Mesenchymal stem cell (in vitro differentiated cells and primary cell): ENCODE measurements around the gene NDUFA8.

ENCODE experiments used
- DNase-seq: peaks from one replicate; pipeline ENCODE4 v3.0.0-alpha.2; 2013
- H2AFZ ChIP-seq: one replicate; pipeline ENCODE4 v1.6.1; 2013; ENCODE audit warnings: low read depth, mild to moderate bottlenecking, control low read depth, inconsistent platforms, low read length, moderate library complexity
- H2AK5ac ChIP-seq: 2 replicates; pipeline ENCODE4 v1.6.1; 2013; ENCODE audit warnings: low read length, moderate library complexity, mild to moderate bottlenecking, inconsistent platforms; ENCODE audit not compliant: severe bottlenecking
- H2BK120ac ChIP-seq: one replicate; pipeline ENCODE4 v1.6.1; 2013; ENCODE audit warnings: low read depth, mild to moderate bottlenecking, inconsistent platforms, low read length, moderate library complexity
- H2BK12ac ChIP-seq, 2 experiments: one replicate each; pipeline ENCODE4 v1.6.1; 2013; ENCODE audit warnings: inconsistent platforms in 2 of 2, low read length in 2 of 2, mild to moderate bottlenecking in 2 of 2, moderate library complexity in 2 of 2, control low read depth in 1 of 2
- H2BK15ac ChIP-seq: one replicate; pipeline ENCODE4 v1.6.1; 2013; ENCODE audit warnings: mild to moderate bottlenecking, low read depth, inconsistent platforms; ENCODE audit not compliant: poor library complexity, severe bottlenecking
- H2BK5ac ChIP-seq: 2 replicates; pipeline ENCODE4 v1.6.1; 2013; ENCODE audit warnings: low read depth, mild to moderate bottlenecking, low read length, control low read depth, inconsistent platforms; ENCODE audit not compliant: poor library complexity, severe bottlenecking
- H3K14ac ChIP-seq, 2 experiments: one replicate each; pipeline ENCODE4 v1.6.1; 2013; ENCODE audit warnings: inconsistent platforms in 2 of 2, low read length in 2 of 2, control low read depth in 1 of 2, mild to moderate bottlenecking in 1 of 2, moderate library complexity in 1 of 2
- H3K18ac ChIP-seq, 2 experiments: one replicate each; pipeline ENCODE4 v1.6.1; 2013; ENCODE audit warnings: inconsistent platforms in 2 of 2, low read length in 2 of 2, control low read depth in 1 of 2, low read depth in 1 of 2, mild to moderate bottlenecking in 1 of 2
- H3K23ac ChIP-seq, 2 experiments: one replicate each; pipeline ENCODE4 v1.6.1; 2013; ENCODE audit warnings: inconsistent platforms in 2 of 2, low read length in 2 of 2, mild to moderate bottlenecking in 2 of 2, moderate library complexity in 2 of 2, control low read depth in 1 of 2
- H3K27ac ChIP-seq: 2 replicates; pipeline ENCODE4 v1.5.1; 2013; ENCODE audit warnings: mild to moderate bottlenecking, moderate library complexity, low read length, control low read depth, inconsistent platforms; ENCODE audit not compliant: poor library complexity, severe bottlenecking
- H3K27me3 ChIP-seq, 2 experiments: 2 replicates each; pipeline versions ENCODE4 v1.6.1 to v1.7.0; 2013; ENCODE audit warnings: low read length in 2 of 2, mild to moderate bottlenecking in 2 of 2, moderate library complexity in 2 of 2, control low read depth in 1 of 2, inconsistent platforms in 1 of 2; ENCODE audit not compliant: control insufficient read depth in 1 of 2, insufficient read depth in 1 of 2
- H3K36me3 ChIP-seq, 2 experiments: 2 replicates each; pipeline versions ENCODE4 v1.6.1 to v1.7.0; 2013; ENCODE audit warnings: low read length in 2 of 2, control low read depth in 1 of 2, inconsistent platforms in 1 of 2, low read depth in 1 of 2, mild to moderate bottlenecking in 1 of 2; ENCODE audit not compliant: insufficient read depth in 2 of 2, control insufficient read depth in 1 of 2
- H3K4ac ChIP-seq, 2 experiments: one replicate each; pipeline ENCODE4 v1.6.1; 2013; ENCODE audit warnings: inconsistent platforms in 2 of 2, low read length in 2 of 2, mild to moderate bottlenecking in 2 of 2, moderate library complexity in 2 of 2, control low read depth in 1 of 2, low read depth in 1 of 2
- H3K4me1 ChIP-seq: 2 replicates; pipeline ENCODE4 v1.6.1; 2013; ENCODE audit warnings: low read depth, low read length, control low read depth; ENCODE audit not compliant: control insufficient read depth, insufficient read depth
- H3K4me2 ChIP-seq: 2 replicates; pipeline ENCODE4 v1.6.1; 2013; ENCODE audit warnings: low read length, mild to moderate bottlenecking, inconsistent platforms; ENCODE audit not compliant: poor library complexity, severe bottlenecking
- H3K4me3 ChIP-seq, 2 experiments: 2 replicates each; pipeline versions ENCODE4 v1.5.1 to v1.7.0; 2013; ENCODE audit warnings: low read length in 2 of 2, mild to moderate bottlenecking in 2 of 2, control low read depth in 1 of 2, low read depth in 1 of 2; ENCODE audit not compliant: insufficient read depth in 1 of 2
- H3K79me1 ChIP-seq: replicated peaks from 2 replicates; pipeline ENCODE4 v1.6.1; 2013; ENCODE audit warnings: mild to moderate bottlenecking, control low read depth, low read length, inconsistent platforms; ENCODE audit not compliant: poor library complexity, severe bottlenecking
- H3K9ac ChIP-seq: 2 replicates; pipeline ENCODE4 v1.7.0; 2013; ENCODE audit warnings: mild to moderate bottlenecking, low read length, moderate library complexity
- H3K9me3 ChIP-seq: 2 replicates; pipeline ENCODE4 v1.7.0; 2013; ENCODE audit warnings: mild to moderate bottlenecking, low read length; ENCODE audit not compliant: control insufficient read depth
- H4K8ac ChIP-seq: one replicate; pipeline ENCODE4 v1.6.1; 2013; ENCODE audit warnings: inconsistent platforms, mild to moderate bottlenecking, low read length, moderate library complexity
- H4K91ac ChIP-seq: one replicate; pipeline ENCODE4 v1.6.1; 2013; ENCODE audit warnings: mild to moderate bottlenecking, low read length, inconsistent platforms
- WGBS: methylation state at CpG from one replicate; pipeline ENCODE4 v1.1.7; 2013; ENCODE audit warnings: mixed read lengths; 5-methylcytosine and 5-hydroxymethylcytosine counted together

The NDUFA8 gene

DNA sequence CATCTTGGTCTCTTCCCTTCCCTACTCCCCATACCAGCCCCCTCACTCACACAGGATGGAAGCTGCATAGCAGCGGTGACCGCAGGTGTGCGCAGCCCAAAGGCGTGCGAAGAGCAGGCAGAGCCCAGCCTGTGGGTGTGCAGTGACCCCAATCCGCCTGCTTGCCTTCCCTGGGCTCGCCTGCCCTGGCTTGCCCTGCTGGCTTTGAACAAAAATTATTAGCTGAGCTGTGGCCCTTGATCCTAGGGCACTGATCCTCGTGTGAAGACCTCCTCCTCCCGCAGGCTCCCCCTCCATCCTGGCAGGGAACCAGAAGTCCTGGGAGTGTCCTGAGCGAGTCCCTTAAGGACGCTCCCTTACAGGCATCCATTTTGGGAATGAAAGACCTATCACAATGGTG is 32.0 kb upstream of the NDUFA8 start:
- Histone ChIP-seq H3K27me3 (peaks cover 8 to 25% of the 10 kb centered on the region in 2 experiments), H4K8ac (no peak overlapping the region), H3K4ac (no peak overlapping the region), H2BK5ac (no peak overlapping the region), H3K9ac (no peak overlapping the region), H3K36me3 (no peaks in the 10 kb centered on the region), H3K9me3 (no peaks in the 10 kb centered on the region), H2BK120ac (no peak overlapping the region), H3K79me1 (no peaks in the 10 kb centered on the region), H2BK15ac (no peak overlapping the region), H2AK5ac (no peak overlapping the region), H3K4me2 (no peak overlapping the region), H3K4me3 (no peak overlapping the region), H2BK12ac (no peak overlapping the region), H3K27ac (no peak overlapping the region), H3K23ac (no peak overlapping the region), H4K91ac (no peak overlapping the region), H2AFZ (no peak overlapping the region), H3K18ac (no peak overlapping the region), H3K4me1 (no peaks in the 10 kb centered on the region), H3K14ac (no peak overlapping the region)
- DNase-seq, result no peak
- 75% methylated on average over 11 of the region's 11 CpGs for WGBS

DNA sequence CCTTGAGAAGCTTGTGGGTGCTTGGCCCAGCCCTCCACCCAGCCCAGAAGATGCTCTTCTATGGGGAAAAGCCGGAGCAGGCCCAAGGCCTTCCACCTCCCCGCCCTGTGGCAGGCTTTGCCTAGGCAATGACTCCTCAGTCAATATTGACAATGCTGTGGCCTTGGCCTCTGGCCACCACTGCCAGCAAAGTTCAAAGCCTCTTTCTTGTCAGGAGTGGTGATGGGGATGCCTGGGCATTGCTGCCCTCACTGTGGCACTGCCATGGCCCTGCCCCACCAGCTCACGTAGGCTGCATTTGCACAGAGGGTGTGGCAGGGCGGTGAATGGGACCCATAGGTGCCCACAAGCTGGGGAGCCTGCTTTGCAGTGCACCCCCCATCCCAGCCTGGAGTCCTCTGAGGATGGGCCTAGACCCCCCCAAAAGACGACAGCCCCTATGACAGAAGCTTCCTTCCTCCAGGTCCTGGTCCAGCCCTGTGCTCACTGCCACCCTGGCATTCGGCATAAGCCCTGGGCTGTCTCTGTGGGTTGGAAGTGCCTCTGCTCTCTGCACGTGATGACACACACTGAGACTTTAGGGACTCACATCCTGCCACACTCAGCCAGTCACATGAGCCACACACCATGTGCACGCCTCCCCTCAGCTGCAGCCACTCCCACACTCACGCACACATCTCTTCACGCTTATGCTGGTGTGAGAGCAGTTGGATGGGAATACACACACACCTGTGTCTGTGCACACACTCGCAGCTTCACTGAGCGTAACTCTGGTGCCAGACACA is 31.2 kb upstream of the NDUFA8 start:
- H3K79me1 ChIP-seq, result no peaks in the 10 kb centered on the region
- no peak for DNase-seq
- H3K9ac ChIP-seq, result no peak overlapping the region
- 80% methylated on average over 12 of the region's 12 CpGs for WGBS
- H3K18ac ChIP-seq, result no peak overlapping the region
- no peak overlapping the region for H3K23ac ChIP-seq
- H3K4me1 ChIP-seq, result no peaks in the 10 kb centered on the region
- no peak overlapping the region for H2BK15ac ChIP-seq
- no peak overlapping the region for H3K27ac ChIP-seq
- H2AFZ ChIP-seq, result no peak overlapping the region
- no peak overlapping the region for H4K91ac ChIP-seq
- H3K36me3 ChIP-seq, result no peaks in the 10 kb centered on the region
- H2BK12ac ChIP-seq, result no peak overlapping the region
- H2AK5ac ChIP-seq, result no peak overlapping the region
- no peak overlapping the region for H3K4me3 ChIP-seq
- no peak overlapping the region for H2BK5ac ChIP-seq
- no peak overlapping the region for H2BK120ac ChIP-seq
- peak overlapping the region in 1 of 2 experiments; percentile 23 for H3K14ac ChIP-seq
- no peak overlapping the region for H3K4ac ChIP-seq
- no peak overlapping the region for H4K8ac ChIP-seq
- H3K27me3 ChIP-seq, result peaks cover 14 to 25% of the 10 kb centered on the region in 2 experiments
- H3K9me3 ChIP-seq, result no peaks in the 10 kb centered on the region
- no peak overlapping the region for H3K4me2 ChIP-seq

DNA sequence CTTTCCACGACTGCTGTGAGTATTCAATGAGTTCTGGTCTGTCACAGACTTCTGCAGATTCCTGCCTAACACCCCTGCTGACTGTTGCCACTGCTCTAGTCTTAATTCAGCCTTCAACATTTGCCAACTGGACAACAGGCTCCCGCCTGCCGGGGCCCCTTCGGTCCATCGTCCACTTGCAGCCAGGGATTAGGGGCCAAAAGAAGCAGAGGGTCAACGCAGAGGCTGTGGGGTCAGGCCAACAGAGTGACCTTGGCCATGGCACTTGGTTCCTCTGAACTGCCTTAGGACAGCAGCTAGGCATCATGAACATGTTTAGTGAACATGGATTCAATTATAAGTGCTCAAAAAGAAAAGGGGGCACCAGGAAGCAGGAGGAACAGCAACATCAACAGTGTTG is 28.8 kb upstream of the NDUFA8 start:
- no peak overlapping the region for H4K91ac ChIP-seq
- DNase-seq, result no peak
- H2BK15ac ChIP-seq, result no peak overlapping the region
- H2AFZ ChIP-seq, result no peak overlapping the region
- no peaks in the 10 kb centered on the region for H3K4me1 ChIP-seq
- no peak overlapping the region for H3K27ac ChIP-seq
- H3K14ac ChIP-seq, result no peak overlapping the region
- WGBS, result 82% methylated on average over 6 of the region's 6 CpGs
- H2BK120ac ChIP-seq, result no peak overlapping the region
- H3K36me3 ChIP-seq, result no peaks in the 10 kb centered on the region
- H2BK12ac ChIP-seq, result no peak overlapping the region
- H3K4me2 ChIP-seq, result no peak overlapping the region
- H3K79me1 ChIP-seq, result no peaks in the 10 kb centered on the region
- no peak overlapping the region for H3K23ac ChIP-seq
- H3K4ac ChIP-seq, result no peak overlapping the region
- no peak overlapping the region for H3K18ac ChIP-seq
- no peak overlapping the region for H3K4me3 ChIP-seq
- H3K9me3 ChIP-seq, result no peaks in the 10 kb centered on the region
- peaks cover 20 to 22% of the 10 kb centered on the region in 2 experiments for H3K27me3 ChIP-seq
- H3K9ac ChIP-seq, result no peak overlapping the region
- peak overlapping the region; percentile 22 for H4K8ac ChIP-seq
- H2AK5ac ChIP-seq, result no peak overlapping the region
- H2BK5ac ChIP-seq, result no peak overlapping the region

DNA sequence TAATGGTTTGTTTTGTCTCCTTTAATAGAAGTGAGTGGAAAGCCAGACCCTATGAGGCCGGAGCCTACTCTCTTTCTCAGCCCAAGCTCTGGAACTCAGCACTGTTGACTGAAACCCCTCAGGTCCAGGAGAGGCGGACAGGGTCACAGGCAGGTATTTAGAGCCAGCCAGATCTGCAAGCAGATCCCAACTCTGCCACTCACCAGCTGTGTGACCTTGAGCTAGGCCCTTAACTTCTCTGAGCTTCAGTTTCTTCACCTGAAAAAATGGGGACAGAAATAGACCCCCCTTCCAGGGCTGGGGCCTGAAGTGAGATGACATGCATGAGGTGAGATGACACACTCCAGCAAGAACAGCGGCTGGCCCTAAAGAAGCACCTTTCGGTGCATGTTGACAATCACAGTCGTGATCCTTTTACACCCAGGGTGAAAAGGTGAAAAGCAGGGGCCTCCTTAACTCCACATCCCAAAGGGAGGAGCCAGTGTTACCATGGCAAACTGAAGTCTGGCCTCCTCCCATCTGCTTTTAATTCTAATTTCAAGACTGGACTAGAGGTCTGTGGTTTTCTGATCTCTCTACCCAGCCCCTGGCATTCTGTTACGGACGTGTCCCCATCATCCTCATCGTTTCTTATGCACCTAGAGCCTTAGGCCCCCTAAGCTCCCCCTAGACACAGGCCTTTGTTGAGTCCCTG is 27.3 kb upstream of the NDUFA8 start:
- no peak overlapping the region for H4K91ac ChIP-seq
- H3K9ac ChIP-seq, result no peak overlapping the region
- H3K27me3 ChIP-seq, result peaks cover 28 to 33% of the 10 kb centered on the region in 2 experiments
- H3K27ac ChIP-seq, result no peak overlapping the region
- WGBS, result 80% methylated on average over 8 of the region's 8 CpGs
- H2AFZ ChIP-seq, result no peak overlapping the region
- H3K36me3 ChIP-seq, result no peaks in the 10 kb centered on the region
- H3K79me1 ChIP-seq, result no peaks in the 10 kb centered on the region
- H2BK15ac ChIP-seq, result no peak overlapping the region
- no peak overlapping the region for H3K4ac ChIP-seq
- no peak overlapping the region for H3K18ac ChIP-seq
- H3K4me3 ChIP-seq, result no peak overlapping the region
- no peaks in the 10 kb centered on the region for H3K4me1 ChIP-seq
- H3K23ac ChIP-seq, result no peak overlapping the region
- no peak overlapping the region for H4K8ac ChIP-seq
- H3K9me3 ChIP-seq, result no peaks in the 10 kb centered on the region
- no peak overlapping the region for H3K4me2 ChIP-seq
- H2BK5ac ChIP-seq, result no peak overlapping the region
- no peak for DNase-seq
- H3K14ac ChIP-seq, result no peak overlapping the region
- H2AK5ac ChIP-seq, result no peak overlapping the region
- H2BK120ac ChIP-seq, result no peak overlapping the region
- no peak overlapping the region for H2BK12ac ChIP-seq
